Ascending aorta (tissue), 2 donors: Measurements from ENCODE around the gene RICTOR. TPM values are rescaled to one million over a fixed set of nuclear protein-coding genes. Genes with fewer than 3 reads are reported as not detected.

Source experiments
- DNase-seq, 2 donors: peaks; one replicate each; pipeline ENCODE4 v3.0.0-alpha.2; 2019; ENCODE audit warnings: low spot score in 2 of 2
- H3K27ac ChIP-seq, 2 donors: fragments of 200-600 bp; sonication (generic); one replicate each; pipeline ENCODE4 v1.5.1; 2016 to 2017; ENCODE audit warnings: mild to moderate bottlenecking in 1 of 2
- H3K27me3 ChIP-seq: fragments of 200-600 bp; sonication (generic); one replicate; pipeline ENCODE4 v1.5.1; 2017
- H3K36me3 ChIP-seq, 2 donors: fragments of 200-600 bp; sonication (generic); one replicate each; pipeline ENCODE4 v1.5.1; 2016
- H3K4me1 ChIP-seq, 2 donors: fragments of 200-600 bp; sonication (generic); one replicate each; pipeline ENCODE4 v1.5.1; 2016 to 2017; ENCODE audit warnings: mild to moderate bottlenecking in 1 of 2
- H3K4me3 ChIP-seq, 2 donors: fragments of 200-600 bp; sonication (generic); one replicate each; pipeline ENCODE4 v1.5.1; 2016 to 2017; ENCODE audit warnings: mild to moderate bottlenecking in 1 of 2
- H3K9me3 ChIP-seq, 2 donors: fragments of 200-600 bp; sonication (generic); one replicate each; pipeline ENCODE4 v1.5.1; 2016
- intact Hi-C: fragments of 100-400 bp; cut with DNase I; formaldehyde crosslinking; loops from one replicate; pipeline ENCODE4 v1.15.1; 2023
- total RNA-seq: library from RNA; depleted of rRNA; stranded (reverse); fragments of >200 nt; gene quantifications from one replicate; pipeline ENCODE4 v1.1.0, GENCODE V29; 2016
- TF ChIP-seq, protein P1 (sequence below), 3 experiments: fragments of 200-600 bp in 2 of 3; fragments of 450-650 bp in 1 of 3; sonication (generic) in 2 of 3; IDR thresholded peaks; one replicate each; pipeline ENCODE4 v1.5.1; 2016 to 2019; ENCODE audit warnings: antibody characterized with exemption in 3 of 3, mild to moderate bottlenecking in 1 of 3, moderate library complexity in 1 of 3

Gene RICTOR
- total RNA-seq, 1 donor from 2014 or later: 12.1 TPM

DNA sequence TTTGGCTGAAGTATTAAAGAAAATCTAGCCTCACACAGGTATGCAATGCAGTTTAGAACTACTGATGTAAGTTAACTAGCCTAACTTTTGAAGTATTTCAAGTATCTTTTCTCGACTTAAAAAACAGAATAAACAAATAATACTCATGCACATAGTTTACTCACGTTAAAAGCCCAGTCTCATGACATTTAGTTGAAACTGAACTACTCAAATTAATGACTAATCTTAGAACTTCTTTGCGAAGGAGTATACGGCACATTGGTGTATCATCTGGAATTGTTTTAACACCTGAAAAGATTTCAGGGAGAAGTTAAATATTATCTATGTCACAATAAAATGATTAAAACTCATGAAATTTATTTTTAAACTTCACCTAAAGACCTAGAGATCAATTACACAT is 129.9 kb downstream of the RICTOR start:
- DNase-seq: no peak
- intact Hi-C loops: no loop called here
- H3K4me1 ChIP-seq: no peaks in the 10 kb centered on the region
- H3K36me3 ChIP-seq: peaks cover 42 to 65% of the 10 kb centered on the region in 2 donors
- H3K27me3 ChIP-seq: no peaks in the 10 kb centered on the region
- TF ChIP-seq, protein P1, sequence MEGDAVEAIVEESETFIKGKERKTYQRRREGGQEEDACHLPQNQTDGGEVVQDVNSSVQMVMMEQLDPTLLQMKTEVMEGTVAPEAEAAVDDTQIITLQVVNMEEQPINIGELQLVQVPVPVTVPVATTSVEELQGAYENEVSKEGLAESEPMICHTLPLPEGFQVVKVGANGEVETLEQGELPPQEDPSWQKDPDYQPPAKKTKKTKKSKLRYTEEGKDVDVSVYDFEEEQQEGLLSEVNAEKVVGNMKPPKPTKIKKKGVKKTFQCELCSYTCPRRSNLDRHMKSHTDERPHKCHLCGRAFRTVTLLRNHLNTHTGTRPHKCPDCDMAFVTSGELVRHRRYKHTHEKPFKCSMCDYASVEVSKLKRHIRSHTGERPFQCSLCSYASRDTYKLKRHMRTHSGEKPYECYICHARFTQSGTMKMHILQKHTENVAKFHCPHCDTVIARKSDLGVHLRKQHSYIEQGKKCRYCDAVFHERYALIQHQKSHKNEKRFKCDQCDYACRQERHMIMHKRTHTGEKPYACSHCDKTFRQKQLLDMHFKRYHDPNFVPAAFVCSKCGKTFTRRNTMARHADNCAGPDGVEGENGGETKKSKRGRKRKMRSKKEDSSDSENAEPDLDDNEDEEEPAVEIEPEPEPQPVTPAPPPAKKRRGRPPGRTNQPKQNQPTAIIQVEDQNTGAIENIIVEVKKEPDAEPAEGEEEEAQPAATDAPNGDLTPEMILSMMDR (IDR thresholded peaks at IDR 0.05): no peak
- H3K9me3 ChIP-seq: no peaks in the 10 kb centered on the region
- H3K27ac ChIP-seq: no peak overlapping the region
- no peak overlapping the region for H3K4me3 ChIP-seq

DNA sequence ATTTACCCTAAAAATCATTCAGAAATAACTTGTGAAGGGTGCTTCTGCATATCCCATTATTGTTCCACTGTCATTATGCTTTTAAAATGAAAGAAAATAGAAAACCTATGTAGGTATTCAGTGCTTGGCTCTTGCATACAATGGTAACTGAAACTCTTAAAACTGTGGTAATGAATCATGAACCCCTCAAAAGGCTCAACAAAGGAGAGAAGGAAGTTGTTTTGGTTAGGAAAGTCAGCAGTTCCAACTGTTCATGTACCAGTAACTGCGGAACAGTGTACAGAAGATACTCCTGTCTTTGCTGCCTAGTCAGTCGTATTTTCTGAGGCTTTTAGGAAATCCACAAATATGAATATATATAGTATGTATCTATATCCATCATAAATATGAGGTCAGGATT is 132.3 kb downstream of the RICTOR start:
- Histone ChIP-seq H3K4me3 (no peak overlapping the region), H3K36me3 (peaks cover 37 to 52% of the 10 kb centered on the region in 2 donors), H3K4me1 (no peaks in the 10 kb centered on the region), H3K27me3 (no peaks in the 10 kb centered on the region), H3K9me3 (no peaks in the 10 kb centered on the region), H3K27ac (no peak overlapping the region)
- no peak for DNase-seq
- TF ChIP-seq, protein P1 (IDR thresholded peaks at IDR 0.05): no peak
- intact Hi-C loops: no loop called here

DNA sequence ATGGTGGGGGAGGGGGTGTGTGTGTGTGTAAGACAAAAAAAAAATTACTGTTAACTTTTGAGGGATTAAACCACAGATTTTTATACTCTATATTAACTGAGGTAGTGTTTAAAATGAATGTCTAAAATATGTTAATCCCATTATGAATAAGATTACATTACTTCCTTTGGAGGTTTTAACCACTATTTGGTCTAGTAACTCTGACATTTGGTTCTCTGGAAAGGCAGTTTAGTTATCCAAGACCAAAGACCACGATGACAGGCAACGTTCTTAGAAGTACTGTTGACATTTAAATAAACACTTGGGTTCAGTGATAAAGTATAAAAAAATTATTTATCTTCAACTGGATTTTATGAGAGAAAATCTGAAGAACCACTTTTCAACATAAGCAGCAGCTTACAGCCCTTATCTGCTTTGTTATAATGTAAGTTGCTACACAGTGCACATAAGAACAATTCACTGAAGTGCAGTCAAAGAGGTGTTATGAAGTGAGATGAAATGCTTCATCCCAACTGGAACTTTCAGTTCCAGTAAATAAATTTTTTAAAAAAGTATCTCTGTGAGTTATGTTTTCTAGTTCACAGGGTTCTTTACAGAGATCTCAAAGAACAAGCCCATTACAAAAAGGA is 133.9 kb downstream of the RICTOR start:
- no peak for DNase-seq
- no peak overlapping the region for H3K4me3 ChIP-seq
- peaks cover 40 to 62% of the 10 kb centered on the region in 2 donors for H3K36me3 ChIP-seq
- H3K4me1 ChIP-seq: no peaks in the 10 kb centered on the region
- no peak overlapping the region for H3K27ac ChIP-seq
- intact Hi-C loops: no loop called here
- TF ChIP-seq, protein P1 (IDR thresholded peaks at IDR 0.05): no peak
- H3K27me3 ChIP-seq: no peaks in the 10 kb centered on the region
- no peaks in the 10 kb centered on the region for H3K9me3 ChIP-seq

DNA sequence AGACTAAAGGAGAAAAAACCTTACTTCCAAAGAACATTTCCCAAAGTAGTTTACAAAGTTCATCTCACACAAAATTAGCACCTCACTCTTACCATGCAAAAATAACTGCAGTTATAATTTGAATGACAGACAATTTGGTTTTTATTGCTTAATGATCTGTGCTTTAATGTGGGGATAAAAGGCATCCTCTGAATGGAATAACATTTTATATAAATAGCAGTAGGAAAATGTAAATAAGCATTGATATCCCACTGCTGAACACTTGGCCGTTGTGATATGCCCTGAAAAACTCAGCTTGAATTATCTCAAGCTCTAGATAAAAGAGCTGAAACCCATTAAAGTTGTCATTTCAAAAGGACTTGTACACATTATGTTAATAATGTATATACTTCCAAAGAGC is 135.2 kb downstream of the RICTOR start:
- no peaks in the 10 kb centered on the region for H3K4me1 ChIP-seq
- H3K27ac ChIP-seq: no peak overlapping the region
- no peaks in the 10 kb centered on the region for H3K9me3 ChIP-seq
- intact Hi-C loops: no loop called here
- no peak overlapping the region for H3K4me3 ChIP-seq
- no peak for DNase-seq
- TF ChIP-seq, protein P1 (IDR thresholded peaks at IDR 0.05): no peak
- peaks cover 37 to 62% of the 10 kb centered on the region in 2 donors for H3K36me3 ChIP-seq
- H3K27me3 ChIP-seq: no peaks in the 10 kb centered on the region

DNA sequence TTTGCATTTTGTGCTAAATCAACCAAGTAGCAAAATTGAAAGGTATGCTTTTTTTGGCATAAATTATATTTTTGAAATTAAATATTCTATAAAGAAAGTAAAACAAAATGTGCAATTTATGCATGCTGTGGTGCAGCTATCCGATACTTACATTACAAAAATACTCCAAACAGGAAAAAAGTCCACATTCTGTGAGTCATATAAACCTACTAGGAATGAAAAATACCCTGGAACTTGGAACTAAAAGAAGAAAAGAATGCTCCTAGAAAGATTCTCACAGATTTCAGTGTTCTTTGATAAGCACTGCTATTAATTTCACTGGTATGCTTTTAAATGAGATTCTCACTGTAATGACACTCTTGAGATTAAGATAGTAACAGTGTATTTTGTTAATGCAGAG is 135.8 kb downstream of the RICTOR start:
- DNase-seq: no peak
- Histone ChIP-seq H3K36me3 (peaks cover 38 to 62% of the 10 kb centered on the region in 2 donors), H3K4me1 (no peaks in the 10 kb centered on the region), H3K27ac (no peak overlapping the region), H3K9me3 (no peaks in the 10 kb centered on the region), H3K27me3 (no peaks in the 10 kb centered on the region), H3K4me3 (no peak overlapping the region)
- intact Hi-C loops: no loop called here
- TF ChIP-seq, protein P1 (IDR thresholded peaks at IDR 0.05): no peak

DNA sequence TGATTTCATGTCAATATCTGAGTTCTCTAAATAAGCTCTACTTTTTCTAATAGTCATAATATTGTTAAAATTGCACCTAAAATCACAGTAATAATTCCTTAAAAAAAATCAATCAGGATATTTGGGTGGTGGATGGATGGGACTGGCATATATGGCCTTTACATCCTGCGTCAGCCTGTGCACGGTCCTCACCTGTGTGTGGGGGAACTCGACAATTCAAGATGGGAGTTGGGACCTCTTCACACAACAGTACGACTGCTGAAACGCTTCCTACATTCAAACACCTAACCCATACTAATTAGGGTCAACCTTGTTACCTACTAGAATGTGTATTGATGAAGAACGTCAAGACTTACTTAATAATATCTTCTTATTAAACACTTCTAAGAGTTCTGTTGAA is 137.9 kb downstream of the RICTOR start:
- no peaks in the 10 kb centered on the region for H3K4me1 ChIP-seq
- H3K27me3 ChIP-seq: no peaks in the 10 kb centered on the region
- peaks cover 31 to 52% of the 10 kb centered on the region in 2 donors for H3K36me3 ChIP-seq
- no peak overlapping the region for H3K4me3 ChIP-seq
- TF ChIP-seq, protein P1 (IDR thresholded peaks at IDR 0.05): no peak
- intact Hi-C loops: no loop called here
- no peaks in the 10 kb centered on the region for H3K9me3 ChIP-seq
- no peak for DNase-seq
- H3K27ac ChIP-seq: no peak overlapping the region
